ENCODE data around the gene TMC8. TPM values are rescaled to one million over a fixed set of nuclear protein-coding genes. Genes with fewer than 3 reads are reported as not detected.
"Not testable (repeated sequence)": the region's sequence is repeated elsewhere in the genome, so short reads cannot be mapped to it uniquely, and the experiment has no call there.

TMC8 gene
- polyA plus RNA-seq, 3 donors: 1.1 to 3.5 (median 2.4) TPM

DNA sequence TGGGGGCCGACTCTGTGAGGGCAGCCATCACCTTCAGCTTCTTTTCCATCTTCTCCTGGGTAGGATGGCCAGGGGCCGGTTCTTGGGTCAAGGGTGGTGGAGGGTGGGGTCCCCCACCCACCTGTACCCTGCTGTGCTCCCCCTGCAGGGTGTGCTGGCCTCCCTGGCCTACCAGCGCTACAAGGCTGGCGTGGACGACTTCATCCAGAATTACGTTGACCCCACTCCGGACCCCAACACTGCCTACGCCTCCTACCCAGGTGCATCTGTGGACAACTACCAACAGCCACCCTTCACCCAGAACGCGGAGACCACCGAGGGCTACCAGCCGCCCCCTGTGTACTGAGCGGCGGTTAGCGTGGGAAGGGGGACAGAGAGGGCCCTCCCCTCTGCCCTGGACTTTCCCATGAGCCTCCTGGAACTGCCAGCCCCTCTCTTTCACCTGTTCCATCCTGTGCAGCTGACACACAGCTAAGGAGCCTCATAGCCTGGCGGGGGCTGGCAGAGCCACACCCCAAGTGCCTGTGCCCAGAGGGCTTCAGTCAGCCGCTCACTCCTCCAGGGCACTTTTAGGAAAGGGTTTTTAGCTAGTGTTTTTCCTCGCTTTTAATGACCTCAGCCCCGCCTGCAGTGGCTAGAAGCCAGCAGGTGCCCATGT lies 41.1 kb downstream of the TMC8 start:
- not testable (repeated sequence) for DNase-seq (ENCODE audit: extremely low read depth in 1 of 11, low read depth in 9 of 11, low spot score in 4 of 11)

DNA sequence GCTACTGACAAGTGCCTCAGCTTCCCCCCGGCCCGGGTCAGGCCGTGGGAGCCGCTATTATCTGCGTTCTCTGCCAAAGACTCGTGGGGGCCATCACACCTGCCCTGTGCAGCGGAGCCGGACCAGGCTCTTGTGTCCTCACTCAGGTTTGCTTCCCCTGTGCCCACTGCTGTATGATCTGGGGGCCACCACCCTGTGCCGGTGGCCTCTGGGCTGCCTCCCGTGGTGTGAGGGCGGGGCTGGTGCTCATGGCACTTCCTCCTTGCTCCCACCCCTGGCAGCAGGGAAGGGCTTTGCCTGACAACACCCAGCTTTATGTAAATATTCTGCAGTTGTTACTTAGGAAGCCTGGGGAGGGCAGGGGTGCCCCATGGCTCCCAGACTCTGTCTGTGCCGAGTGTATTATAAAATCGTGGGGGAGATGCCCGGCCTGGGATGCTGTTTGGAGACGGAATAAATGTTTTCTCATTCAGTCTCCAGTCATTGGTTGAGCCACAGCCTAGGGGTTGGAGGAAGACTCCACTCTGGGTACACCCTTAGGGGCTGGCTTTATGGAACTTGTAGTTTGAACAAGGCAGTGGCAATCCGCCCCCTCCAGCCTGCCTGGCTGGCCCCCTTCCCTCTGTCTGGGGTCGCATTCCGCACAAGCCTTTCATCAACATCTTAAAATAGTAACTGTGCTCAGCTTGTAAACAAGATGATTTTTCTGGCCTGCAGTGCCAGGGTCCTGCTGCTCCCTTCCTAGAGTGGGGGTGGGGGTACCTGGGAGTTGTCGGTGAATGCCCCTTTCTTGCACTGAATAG lies 41.9 kb downstream of the TMC8 start:
- DNase-seq (ENCODE audit: extremely low read depth in 1 of 11, low read depth in 9 of 11, low spot score in 4 of 11): no peak

DNA sequence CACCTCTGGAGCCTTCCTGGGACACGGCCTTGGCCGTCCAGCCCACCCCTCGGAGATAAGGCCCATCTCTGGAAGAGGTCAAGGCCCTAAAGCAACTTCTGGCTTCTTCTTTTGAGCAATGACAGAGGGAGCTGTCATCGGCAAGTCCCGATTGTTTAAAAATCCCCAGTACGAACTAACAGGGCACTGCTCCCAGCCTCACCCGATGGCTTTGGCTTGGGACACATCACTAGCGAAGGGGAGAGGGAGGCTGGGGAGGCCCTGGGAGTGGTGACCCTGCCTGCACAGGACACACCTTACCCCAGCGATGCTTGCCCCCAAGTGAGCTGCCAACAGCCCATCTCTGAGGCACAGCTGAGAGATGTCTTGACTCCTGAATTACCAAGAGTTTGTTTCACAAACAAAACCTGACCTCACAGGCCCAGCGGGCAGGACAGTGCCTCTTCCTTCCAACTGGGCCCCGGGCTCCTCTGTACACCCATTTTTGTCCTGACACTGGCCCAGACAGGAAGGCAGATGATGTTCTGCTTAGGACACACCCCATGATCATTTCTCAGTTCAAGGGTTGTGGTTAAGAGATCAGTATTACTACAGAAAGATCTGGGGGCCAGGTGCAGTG lies 42.6 kb downstream of the TMC8 start:
- DNase-seq (ENCODE audit: extremely low read depth in 1 of 11, low read depth in 9 of 11, low spot score in 4 of 11): no peak

DNA sequence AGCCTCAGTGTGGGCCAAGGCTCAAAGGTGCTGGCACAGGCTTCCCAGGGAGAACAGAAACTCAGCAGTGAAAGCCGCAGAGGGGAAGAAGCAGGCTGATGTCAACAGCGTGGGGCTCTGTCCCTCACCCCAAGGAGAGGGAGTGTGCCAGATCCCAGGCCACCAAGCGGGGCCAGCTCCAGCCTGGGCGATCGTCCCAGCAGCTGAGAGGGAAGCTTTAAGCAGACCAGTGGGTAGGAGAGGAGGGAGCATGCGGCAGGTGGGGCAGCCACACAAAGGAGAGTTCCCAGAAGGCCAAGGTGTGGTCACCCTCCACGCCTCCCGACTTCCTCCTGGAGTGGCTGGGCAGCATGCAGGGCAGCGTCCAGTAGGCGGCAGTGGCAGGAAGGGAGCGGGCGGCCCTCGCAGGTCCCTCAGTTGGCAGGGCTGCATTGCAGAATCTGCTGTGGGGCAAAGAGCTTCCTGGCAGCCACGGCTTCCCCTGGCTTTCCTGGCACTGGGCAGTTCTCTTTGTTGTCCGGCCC lies 43.8 kb downstream of the TMC8 start:
- DNase-seq (ENCODE audit: extremely low read depth in 1 of 11, low read depth in 9 of 11, low spot score in 4 of 11): no peak

DNA sequence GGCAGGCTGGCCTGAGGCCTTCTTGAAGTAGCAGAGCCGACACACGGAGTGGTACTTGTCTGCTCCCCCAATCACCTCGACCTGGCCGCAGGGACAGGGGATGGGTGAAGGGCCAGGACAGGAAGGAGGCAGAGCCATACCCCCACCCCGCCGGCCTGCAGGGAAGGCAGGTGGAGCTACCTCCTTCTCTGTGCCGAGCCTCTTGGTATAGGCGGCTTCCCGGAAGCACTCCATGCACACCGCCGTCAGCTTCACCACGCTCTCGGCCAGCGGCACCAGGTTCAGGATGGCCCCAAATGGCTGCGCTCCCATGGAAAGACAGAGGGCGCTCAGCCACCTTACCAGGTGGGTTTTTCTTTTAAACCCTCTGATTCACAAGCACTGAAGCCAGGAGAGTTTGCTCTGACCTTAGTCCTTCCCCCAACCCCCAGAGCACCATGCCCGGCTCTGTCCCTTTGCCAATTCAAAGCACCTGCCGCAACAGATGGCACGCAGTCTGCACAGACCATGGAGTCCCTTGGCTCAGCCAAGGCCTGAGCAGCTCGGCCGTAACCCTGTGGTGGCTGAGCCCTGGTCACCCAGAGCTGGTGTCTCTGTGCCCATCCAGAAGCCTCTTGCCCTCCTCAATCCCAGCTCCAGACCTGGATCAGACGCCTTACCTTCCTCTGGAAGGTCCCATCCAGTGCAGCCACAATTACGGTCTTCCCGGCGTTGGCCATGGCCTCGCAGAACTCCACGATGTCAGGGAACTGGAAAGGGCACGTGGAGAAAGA lies 44.5 kb downstream of the TMC8 start:
- DNase-seq (ENCODE audit: extremely low read depth in 1 of 11, low read depth in 9 of 11, low spot score in 4 of 11): no peak

DNA sequence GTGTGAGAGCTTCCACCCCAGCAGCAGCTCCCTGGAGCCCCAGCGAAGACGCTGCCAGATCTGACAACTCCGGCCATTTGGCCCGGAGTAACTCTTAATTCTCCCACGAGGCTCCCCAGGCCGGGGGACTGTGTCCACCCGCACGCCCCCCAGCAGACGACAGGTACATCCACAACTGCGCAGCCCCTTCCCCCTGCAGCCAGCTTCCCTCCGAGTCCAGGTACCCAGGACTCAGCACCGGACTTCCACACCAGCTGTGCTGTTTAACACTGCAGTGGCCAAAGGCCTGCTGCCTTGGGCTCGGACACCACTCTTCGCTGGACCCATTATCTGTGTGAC lies 45.0 kb downstream of the TMC8 start:
- DNase-seq (ENCODE audit: extremely low read depth in 1 of 11, low read depth in 9 of 11, low spot score in 4 of 11): no peak

DNA sequence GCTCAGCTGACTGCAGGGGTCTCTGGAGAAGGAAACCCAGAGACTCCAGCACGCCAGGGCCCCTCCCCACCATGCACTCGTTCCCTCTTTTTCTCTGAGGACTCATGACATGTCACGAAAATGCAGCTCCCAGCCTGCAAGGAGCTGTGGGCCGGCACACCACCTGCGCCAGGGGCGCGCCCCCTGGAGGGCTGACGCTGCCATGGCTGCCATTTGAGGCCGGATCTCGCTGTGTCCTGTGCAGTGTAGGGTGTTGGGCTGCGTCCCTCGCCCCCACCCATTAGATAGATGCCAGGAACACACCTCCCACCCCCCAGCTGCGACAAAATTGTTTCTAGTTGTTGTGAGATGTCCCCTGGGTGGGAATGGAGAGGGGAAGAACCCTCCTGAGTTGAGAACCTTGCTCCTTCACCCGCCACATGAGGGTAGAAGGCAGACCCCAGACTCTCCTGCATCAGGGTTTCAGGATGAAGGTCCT lies 46.0 kb downstream of the TMC8 start:
- no peak for DNase-seq (ENCODE audit: extremely low read depth in 1 of 11, low read depth in 9 of 11, low spot score in 4 of 11)

DNA sequence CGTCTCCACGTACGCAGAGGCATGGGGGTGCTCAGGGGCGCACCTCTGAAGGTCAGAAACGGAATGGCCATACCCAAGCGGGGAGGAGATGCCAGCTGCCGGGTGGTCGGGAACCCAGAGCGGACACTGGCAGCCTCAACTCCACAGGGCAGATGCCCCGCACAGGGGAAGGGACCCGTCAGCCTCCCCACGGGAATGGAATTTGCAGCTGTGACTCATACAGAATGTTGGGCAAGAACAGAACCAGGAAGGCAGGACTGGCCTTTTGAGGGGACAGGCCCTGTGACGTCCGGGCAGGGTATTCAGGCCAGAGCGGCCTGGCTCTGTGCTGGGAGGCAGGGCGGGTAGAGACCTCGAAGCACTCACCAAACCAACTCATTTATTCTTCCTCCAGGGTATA lies 48.8 kb downstream of the TMC8 start:
- DNase-seq (ENCODE audit: extremely low read depth in 1 of 11, low read depth in 9 of 11, low spot score in 4 of 11): no peak

DNA sequence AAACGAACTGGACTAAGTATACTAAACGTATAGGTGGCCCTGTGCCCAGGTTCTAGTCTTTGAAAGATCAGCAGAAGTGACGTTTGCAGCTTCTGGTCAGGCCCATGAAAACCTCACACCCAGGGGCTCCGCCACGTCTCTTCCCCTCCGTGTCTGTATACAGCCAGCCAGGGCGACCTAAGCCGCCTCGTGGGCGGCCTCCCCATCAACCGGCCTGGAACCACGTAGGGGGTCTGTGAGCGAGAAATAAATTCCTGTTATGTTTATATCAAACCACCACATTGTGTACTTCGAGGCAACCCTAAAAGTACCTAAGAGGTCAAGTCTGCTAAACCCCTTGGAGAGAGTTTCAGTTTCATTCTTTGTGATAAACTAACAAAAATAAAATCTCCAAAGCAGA lies 49.5 kb downstream of the TMC8 start:
- DNase-seq (ENCODE audit: extremely low read depth in 1 of 11, low read depth in 9 of 11, low spot score in 4 of 11): no peak

DNA sequence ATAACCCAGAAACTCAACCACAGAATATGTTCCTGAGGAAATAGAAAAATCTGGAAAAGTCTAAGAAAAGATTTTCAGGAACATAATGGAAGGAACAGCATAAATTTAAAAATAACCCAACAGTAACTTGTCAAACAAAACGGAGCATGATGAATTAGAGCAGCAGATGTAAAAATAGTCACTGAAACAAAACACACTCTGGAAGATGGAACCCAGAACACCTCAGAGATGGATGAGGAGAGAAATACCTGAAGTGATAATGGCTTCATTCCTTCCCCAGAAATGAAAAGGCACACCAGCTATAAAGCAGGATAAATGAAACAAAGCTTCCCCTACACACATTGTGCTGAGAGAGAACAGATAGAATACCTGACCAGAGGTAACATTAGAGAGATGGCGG lies 49.9 kb downstream of the TMC8 start:
- no peak for DNase-seq (ENCODE audit: extremely low read depth in 1 of 11, low read depth in 9 of 11, low spot score in 4 of 11)

DNA sequence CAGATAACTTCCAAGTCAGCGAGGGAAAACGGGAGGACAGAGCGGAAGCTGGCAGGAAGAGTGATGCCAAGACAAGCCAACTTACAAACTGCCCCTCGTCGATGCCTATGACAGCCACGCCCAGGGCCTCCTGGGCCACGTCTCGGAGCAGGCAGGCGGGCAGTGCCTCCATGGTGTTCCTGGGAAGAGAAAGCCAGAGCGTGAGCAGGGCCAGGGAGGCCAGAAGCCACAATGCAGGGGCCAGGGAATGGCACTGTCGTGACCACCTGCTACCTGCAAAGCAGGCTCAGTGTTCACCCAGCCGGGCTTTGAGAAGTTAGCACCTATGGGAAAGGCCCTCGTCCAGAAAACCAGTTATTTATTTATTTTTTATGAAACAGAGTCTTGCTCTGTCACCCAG lies 51.9 kb downstream of the TMC8 start:
- DNase-seq (ENCODE audit: extremely low read depth in 1 of 11, low read depth in 9 of 11, low spot score in 4 of 11): no peak

DNA sequence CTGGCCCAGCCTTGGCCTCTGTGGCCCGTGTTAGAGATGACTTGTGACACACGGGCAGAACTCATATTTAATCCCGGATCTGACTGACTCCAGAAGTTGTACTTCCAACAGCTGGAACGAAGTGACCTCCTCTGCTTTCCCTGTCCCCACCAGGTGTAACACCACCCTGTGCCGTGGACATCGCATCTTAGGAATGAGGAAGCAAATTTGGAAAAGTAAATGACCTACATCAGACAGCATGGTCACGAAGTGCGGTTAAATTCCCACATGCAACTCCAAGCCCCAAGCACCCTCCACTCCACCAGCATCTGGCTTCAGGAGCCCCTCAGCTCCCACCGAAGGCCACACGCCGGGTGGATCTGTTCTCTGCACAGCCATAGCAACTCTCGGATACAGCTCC lies 53.3 kb downstream of the TMC8 start:
- no peak for DNase-seq (ENCODE audit: extremely low read depth in 1 of 11, low read depth in 9 of 11, low spot score in 4 of 11)

DNA sequence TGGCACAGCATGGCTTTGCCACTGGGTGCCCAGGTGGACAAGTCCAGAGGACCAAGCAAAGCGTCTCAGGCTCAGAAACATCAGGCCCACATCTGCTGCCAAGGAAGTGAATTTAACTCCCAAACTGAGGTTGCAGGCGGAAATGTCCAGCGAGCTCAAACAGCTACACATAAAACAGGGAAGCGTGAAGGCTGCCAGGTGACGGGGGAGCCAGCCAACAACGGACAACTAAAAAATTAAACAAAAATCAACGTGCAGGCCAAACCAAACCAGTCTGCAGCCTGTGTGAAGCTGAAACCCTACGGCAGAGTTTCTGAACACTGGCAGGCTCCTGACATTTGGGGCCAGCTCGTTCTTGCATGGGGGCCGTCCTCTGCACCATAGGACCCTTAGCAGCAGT lies 53.8 kb downstream of the TMC8 start:
- DNase-seq (ENCODE audit: extremely low read depth in 1 of 11, low read depth in 9 of 11, low spot score in 4 of 11): no peak

DNA sequence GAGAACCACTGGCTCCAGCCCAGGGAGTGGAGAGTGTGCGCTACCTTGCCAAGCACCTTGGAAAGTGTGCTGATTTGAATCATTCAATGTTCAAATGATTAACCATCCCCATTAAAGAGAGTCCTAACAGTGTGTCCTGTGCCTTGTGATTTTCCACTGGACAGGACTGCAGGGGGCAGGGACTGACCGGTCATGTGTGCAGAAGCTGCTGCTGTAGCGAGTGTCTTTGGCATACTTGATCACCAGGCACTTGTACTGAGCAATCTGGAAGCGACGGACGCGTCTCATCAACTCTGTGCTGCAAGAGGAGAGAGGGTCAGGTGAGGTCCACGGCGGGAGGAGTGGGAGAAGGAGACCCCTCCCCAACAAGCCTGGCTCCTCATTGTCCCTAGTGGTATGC lies 54.3 kb downstream of the TMC8 start:
- no peak for DNase-seq (ENCODE audit: extremely low read depth in 1 of 11, low read depth in 9 of 11, low spot score in 4 of 11)

DNA sequence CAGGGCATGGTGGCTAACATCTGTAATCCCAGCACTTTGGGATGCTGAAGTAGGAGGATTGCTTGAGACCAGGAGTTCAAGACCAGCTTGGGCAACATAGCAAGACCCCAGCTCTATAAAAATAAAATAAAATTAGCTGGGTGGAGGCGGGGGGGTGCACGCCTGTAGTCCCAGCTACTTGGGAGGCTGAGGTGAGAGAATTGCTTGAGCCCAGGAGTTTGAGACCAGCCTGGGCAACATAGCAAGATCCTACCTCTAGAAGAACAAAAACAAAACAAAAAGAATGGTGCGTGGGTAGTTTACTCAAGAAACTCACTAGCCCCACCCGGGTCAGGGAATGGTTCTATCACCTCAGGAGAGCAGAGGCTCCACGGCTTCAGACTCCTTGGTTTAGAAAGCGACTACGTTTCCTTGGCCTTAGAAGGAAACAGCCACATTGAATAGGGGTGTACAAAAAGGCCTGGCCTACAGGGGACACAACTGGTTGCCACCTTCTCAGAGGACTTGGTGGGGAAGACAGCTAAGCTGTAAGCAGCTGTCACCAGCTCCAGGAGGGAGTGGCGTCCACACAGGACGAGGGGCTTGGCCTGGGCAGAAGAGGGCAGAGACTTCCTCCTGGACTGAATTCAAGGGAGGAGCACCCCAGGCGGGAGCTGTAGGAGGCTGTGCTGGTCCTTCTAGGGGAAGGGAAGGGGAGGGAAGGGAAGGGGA lies 55.6 kb downstream of the TMC8 start:
- DNase-seq (ENCODE audit: extremely low read depth in 1 of 11, low read depth in 9 of 11, low spot score in 4 of 11): no peak

DNA sequence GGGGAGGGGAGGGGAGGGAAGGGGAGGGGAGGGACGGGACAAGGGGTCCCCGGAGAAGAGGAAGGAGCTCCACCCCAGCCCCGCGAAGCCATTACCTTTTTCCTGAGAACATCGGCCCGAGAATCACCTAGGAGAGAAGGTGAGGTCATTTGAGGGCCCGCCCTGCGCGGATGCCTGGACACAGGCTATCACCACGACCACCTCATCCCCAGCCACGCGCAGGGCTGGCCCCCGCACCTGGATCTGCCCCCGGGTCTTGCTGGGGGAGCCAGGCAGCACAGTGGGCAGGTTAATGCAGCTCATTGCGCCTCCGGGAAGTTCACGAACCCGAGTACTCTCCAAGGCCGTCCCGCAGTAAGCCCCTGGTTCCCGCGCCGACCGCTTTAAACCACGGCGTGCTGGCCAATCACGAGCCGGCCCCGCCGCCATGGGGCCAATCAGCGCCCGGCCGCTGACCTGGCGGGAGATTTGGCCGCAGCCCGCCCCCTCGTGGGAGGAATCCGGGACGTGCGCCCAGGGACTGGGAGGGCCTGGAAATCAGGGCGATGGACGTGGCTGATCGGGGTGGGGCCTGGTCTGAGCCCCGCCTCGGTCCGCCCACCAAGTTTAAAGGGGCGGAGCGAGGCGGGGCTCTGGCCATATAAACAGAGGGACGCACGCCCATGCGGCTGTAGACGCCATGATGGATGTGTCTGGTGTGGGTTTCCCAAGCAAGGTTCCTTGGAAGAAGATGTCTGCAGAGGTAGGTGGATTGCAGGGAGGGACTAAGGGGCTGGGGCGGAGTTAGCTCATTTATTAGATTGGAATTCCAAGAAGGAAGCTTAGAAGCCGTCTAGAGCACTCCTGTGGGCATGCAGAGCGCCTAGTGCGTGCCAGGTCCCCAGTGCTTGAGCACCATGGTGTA lies 56.4 kb downstream of the TMC8 start, which contains the start of the genes AFMID and TK1:
Gene AFMID (plus strand): TSS at position 671 of the 904 bp plus-strand sequence. CDS start 9 bp downstream, at position 680.
Gene TK1 (minus strand): TSS at position 361 of the 904 bp plus-strand sequence. CDS start 58 bp downstream, at position 303.
- DNase-seq (ENCODE audit: extremely low read depth in 1 of 11, low read depth in 9 of 11, low spot score in 4 of 11): peak; percentile 85 to 96 (median 94)

Data from renal cortex interstitium (tissue), 11 donors.